GM21786 (cell line): ENCODE data around the gene OR10A4.
"Not testable (repeated sequence)": the region's sequence is repeated elsewhere in the genome, so short reads cannot be mapped to it uniquely, and the experiment has no call there.

Source experiments
- ATAC-seq: cut with Tn5 transposase; IDR thresholded peaks from one replicate; pipeline ENCODE4 v1.9.1; 2021; ENCODE audit not compliant: unreplicated experiment

Gene OR10A4

GRCh38 chr11:6894097-6894496 lies 17.7 kb downstream of the OR10A4 start:
- no peak for ATAC-seq

- peak; percentile 85 for ATAC-seq
Observed at GRCh38 chr11:6895010-6895409, 18.6 kb downstream of the OR10A4 start.

GRCh38 chr11:6898911-6899310 lies 22.5 kb downstream of the OR10A4 start:
- ATAC-seq, result no peak

GRCh38 chr11:6900327-6900999 lies 24.0 kb downstream of the OR10A4 start:
- ATAC-seq, result no peak

GRCh38 chr11:6904804-6905203 lies 28.4 kb downstream of the OR10A4 start:
- ATAC-seq, result not testable (repeated sequence)

- ATAC-seq, result no peak
Observed at GRCh38 chr11:6911378-6911777, 35.0 kb downstream of the OR10A4 start.

- no peak for ATAC-seq
Observed at GRCh38 chr11:6911948-6912347, 35.5 kb downstream of the OR10A4 start.

- ATAC-seq, result no peak
Observed at GRCh38 chr11:6919698-6920097, 43.3 kb downstream of the OR10A4 start.

GRCh38 chr11:6920702-6921101 lies 44.3 kb downstream of the OR10A4 start, which contains the start of gene OR2D3:
OR2D3 (plus strand) TSS chr11:6921002; CDS start chr11:6921002, 0 bp downstream.
- ATAC-seq, result no peak

GRCh38 chr11:6925007-6925577 lies 48.7 kb downstream of the OR10A4 start:
- no peak for ATAC-seq

- no peak for ATAC-seq
Observed at GRCh38 chr11:6925636-6926207, 49.3 kb downstream of the OR10A4 start.

- ATAC-seq, result peak; percentile 60
Observed at GRCh38 chr11:6926208-6927029, 50.0 kb downstream of the OR10A4 start, which contains the start of gene ZNF215. ZNF215 (plus strand) TSS chr11:6926426; CDS start chr11:6932273, 5,847 bp downstream.

- peak; percentile 72 for ATAC-seq
Observed at GRCh38 chr11:6927030-6927617, 50.7 kb downstream of the OR10A4 start.
